CD1c-positive myeloid dendritic cell (primary cell): ENCODE results near the gene SPTB.

Experiments
- DNase-seq: peaks from one replicate; pipeline ENCODE4 v3.0.0-alpha.2; 2016; ENCODE audit errors: extremely low spot score

Gene SPTB

GRCh38 chr14:64752909-64753308, 126.8 kb downstream of the SPTB start:
- no peak for DNase-seq

GRCh38 chr14:64748995-64749714, 130.6 kb downstream of the SPTB start:
- DNase-seq, result no peak

DNA sequence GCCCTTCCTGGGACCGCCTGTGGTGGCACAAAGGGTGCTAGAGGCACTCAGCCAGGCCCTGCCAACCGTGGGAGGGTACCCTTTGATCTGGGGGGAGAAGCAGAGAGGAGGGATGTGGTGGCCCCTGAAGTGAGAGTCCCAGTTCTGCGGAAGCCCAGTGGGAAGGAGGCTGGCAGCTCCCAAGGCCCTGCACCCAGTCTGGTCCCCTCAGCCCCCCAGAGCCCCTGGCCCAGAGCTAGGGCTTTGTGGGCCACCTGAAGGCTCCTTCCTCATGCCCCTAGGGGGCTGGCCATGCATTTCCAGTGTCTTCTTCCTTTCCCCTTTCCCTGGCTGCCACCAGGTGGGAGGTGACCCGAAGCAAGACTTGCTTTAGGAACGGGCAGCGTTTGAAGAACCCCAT, 131.2 kb downstream of the SPTB start:
- DNase-seq, result no peak

GRCh38 chr14:64747327-64747726, 132.4 kb downstream of the SPTB start:
- no peak for DNase-seq

DNA sequence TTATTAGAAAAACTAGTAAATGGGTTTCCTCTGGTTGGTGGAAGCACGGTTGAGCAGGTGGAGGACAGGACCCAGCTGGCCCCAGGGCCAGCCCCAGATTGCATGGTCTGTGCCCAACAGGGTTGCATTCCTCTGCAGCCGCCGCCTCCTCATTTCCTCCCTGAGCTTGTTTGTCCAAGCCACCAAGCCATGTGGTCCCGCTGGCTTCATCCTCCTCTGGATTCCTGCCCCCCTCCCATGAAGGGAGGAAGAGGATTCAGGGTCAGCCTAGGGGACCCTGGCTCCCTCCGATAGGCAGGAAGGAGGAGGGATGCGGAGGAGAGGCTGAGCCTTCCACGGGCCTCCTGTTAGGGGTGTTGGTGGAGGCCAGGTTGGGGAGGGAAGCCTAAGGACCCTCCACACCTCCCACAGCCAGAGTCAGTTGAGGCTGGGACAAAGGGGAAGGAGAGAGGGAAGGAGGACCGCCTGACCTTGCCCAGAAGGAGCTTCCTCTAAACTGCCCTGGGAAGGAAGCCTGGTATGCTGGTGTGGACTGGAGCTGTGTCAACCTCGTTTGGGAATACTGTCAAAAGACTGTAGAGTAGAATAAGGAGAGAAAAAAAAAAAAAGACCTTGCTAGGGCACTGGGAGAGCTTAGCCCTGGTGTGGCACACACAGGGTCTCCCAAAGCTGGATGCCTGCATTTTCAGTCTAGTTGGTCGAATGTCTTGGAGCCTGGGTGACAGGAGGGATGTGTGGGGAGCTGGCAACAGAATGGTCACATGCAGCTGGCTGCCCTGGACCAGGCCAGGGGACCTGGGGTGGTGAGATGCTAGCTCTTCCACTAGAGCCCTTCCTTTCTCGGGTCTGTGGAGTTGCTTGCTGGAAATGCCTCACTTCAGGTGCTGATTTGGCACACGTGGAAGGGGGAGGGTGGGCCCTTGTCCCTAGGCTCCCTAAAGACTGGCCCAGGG, 133.1 kb downstream of the SPTB start:
- no peak for DNase-seq

DNA sequence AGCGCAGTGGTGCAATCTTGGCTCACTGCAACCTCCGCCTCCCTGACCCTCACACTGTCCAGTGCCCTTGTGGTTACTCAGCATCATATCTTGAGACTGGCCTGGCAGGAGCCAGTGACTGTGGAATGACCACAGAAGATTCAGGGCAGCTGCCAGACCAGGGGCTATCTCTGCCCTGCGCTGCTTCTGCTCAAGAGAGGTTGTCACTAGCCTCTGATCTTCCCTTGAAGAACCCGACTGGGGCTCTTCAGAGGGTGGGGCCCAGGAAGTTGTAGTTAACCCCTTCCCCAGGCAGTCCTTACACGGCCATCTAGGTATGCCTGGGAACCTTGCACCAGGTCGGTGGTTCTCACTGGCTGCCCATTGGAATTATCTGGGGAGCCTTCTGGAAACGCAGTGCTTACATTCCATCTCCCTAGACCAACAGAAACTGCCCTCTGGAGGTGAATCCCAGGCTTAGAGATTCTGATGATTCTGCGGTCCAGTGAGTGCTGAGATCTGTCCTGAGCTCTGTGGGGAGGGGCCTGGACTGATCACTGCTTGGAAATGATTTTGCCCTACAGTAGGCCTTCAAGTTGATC, 134.1 kb downstream of the SPTB start:
- no peak for DNase-seq

GRCh38 chr14:64743061-64743460, 136.6 kb downstream of the SPTB start:
- no peak for DNase-seq

DNA sequence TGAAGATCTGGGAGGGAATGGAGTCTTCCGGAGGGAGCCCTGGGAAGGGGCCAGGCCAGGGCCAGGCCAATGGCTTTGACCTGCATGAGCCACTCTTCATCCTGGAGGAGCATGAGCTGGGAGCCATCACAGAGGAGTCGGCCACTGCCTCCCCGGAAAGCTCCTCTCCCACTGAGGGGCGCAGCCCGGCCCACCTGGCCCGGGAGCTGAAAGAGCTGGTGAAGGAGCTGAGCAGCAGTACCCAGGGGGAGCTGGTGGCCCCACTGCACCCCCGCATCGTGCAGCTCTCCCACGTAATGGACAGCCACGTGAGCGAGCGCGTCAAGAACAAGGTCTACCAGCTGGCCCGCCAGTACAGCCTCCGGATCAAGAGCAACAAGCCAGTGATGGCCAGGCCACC, 137.7 kb downstream of the SPTB start:
- DNase-seq, result no peak

- DNase-seq, result no peak
These were observed 138.5 kb downstream of the SPTB start for GRCh38 chr14:64741200-64741599.

DNA sequence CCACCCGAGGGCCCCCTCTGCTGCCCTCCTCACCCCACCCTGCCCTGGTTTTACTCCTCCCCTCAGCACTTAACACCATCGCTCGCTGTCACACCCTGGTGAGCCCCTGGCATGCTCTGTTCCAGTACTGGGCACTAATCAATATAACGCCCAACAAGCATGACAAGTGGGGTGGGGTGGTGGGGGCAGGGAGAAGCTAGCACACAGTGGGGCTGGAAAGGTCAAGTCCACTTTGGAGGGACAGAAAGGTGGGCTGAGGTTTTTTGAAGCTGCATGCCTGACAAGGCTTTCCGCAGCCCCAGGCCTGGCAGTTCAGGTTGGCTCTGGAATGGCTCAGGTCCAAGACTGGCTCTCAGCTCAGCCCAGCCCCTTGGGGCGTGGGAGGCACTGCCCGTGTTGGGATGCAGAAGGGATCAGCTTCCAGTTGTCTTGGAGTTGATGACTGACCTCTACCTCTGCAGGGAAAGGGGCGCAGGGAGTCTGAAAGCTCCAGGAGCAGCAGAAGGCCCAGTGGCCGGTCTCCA, 141.4 kb downstream of the SPTB start:
- no peak for DNase-seq

- DNase-seq, result no peak
These were observed 142.1 kb downstream of the SPTB start for GRCh38 chr14:64737391-64738280.

- no peak for DNase-seq
These were observed 143.2 kb downstream of the SPTB start for GRCh38 chr14:64736271-64737169.

GRCh38 chr14:64734990-64735389, 144.7 kb downstream of the SPTB start:
- no peak for DNase-seq

DNA sequence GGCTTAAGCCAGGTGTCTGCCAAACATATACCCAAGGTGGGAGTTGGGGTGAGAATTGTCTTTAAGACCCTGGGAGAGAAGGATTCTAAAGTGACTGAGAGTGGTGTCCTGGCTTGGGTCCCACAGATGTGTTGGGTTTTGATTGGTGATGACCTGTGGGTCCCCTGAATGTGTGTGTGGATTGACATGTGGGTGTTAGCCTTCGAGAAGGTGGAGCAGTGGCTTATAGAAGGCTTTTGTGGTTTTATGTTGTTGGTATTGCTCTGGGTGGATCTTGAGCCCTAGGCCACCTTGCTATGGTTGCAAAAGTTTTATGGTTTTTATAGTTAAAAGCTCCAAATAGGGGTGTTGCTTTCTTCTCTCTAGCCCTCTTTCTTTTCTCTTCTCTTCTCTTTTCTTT, 145.8 kb downstream of the SPTB start:
- DNase-seq, result no peak

- no peak for DNase-seq
These were observed 146.4 kb downstream of the SPTB start for GRCh38 chr14:64733321-64733720.

- no peak for DNase-seq
These were observed 147.1 kb downstream of the SPTB start for GRCh38 chr14:64732536-64733120.

DNA sequence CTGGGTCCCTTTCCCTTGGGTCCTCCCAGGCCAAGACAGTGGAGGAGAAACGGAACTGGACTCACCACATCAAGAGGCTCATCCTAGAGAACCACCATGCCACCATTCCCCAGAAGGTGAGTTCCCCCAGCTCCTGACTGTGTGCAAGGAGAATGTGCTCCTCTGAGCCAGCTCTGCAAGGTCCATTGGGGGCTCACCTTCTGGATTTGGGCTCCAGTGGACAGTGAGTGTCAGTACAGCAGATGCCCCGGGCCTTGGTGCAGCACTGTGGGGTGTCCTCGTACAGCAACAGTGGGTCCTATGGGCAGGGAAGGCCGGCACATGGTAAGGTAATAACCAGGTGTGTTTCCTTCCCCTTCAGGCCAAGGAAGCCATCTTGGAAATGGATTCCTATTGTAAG, 147.6 kb downstream of the SPTB start:
- no peak for DNase-seq

DNA sequence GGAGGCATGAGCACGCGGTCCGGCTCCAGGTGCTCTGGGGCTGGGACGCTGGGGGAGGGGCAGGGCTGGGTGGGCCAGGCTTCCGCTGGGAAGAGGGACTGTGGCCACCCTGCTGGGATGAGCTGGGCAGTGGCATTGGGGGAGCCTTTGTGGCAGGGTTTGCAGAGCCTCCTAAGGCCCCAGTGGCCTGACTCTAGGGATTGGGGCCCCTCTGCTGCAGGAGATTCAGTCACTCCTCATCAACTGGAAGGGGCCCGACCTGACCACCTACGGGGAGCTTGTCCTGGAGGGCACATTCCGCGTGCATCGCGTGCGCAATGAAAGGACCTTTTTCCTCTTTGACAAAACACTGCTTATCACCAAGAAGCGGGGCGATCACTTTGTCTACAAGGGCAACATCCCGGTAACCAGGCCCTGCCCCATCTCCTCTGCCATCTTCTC, 148.5 kb downstream of the SPTB start:
- no peak for DNase-seq

GRCh38 chr14:64730681-64731080, 149.0 kb downstream of the SPTB start:
- no peak for DNase-seq

GRCh38 chr14:64730061-64730440, 149.7 kb downstream of the SPTB start:
- DNase-seq, result no peak
